ENCODE data around the gene ADCY9. TPM values are rescaled to one million over a fixed set of nuclear protein-coding genes. Genes with fewer than 3 reads are reported as not detected.
"Not testable (repeated sequence)": the region's sequence is repeated elsewhere in the genome, so short reads cannot be mapped to it uniquely, and the experiment has no call there.

ADCY9 gene
- total RNA-seq, 2 donors from 2014 or later = 4.1 to 9.4 TPM

DNA sequence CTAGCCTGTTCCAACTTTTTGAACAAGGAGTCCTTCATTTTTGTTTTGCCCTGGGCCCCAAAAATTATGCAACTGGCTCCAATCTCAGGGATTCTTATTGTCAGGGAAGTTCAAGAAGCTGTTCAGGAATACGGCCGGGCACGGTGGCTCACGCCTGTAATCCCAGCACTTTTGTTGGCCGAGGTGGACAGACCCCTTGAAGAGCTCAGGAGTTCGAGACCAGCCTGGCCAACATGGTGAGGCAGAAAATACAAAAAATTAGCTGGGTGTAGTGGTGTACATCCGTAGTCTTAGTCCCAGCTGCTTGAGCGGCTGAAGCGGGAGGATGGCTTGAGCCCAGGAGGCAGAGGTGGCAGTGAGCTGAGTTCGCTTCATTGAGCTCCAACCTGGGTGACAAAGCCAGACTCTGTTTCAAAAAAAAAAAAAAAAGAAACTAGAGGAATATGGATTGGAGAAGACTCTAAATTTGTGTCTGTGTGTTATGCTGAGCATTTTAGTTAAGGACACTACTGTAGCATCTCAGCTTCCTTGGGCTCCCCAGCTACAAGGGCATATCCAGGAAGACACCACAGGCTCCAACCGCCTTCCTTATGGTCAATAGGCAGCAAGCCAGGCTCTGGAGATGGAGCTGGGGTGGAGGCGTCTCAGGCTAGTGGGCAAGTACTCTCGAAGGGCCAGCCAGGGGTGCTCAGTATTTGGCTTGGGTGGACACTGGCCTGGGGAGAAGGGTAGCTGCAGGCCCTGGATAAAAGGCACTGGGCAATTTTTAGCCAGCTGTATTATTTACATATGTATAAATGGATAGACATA, 179.0 kb downstream of the ADCY9 start:
- no peak overlapping the region for H3K4me3 Mint-ChIP-seq
- no peaks in the 10 kb centered on the region for H3K36me3 Mint-ChIP-seq (ENCODE audit: low read depth)
- no peaks in the 10 kb centered on the region for H3K9me3 Mint-ChIP-seq
- H3K27ac Mint-ChIP-seq = no peak overlapping the region
- no peak for ATAC-seq (replicated peaks)
- no peaks in the 10 kb centered on the region for H3K27me3 Mint-ChIP-seq
- no peaks in the 10 kb centered on the region for H3K4me1 Mint-ChIP-seq

DNA sequence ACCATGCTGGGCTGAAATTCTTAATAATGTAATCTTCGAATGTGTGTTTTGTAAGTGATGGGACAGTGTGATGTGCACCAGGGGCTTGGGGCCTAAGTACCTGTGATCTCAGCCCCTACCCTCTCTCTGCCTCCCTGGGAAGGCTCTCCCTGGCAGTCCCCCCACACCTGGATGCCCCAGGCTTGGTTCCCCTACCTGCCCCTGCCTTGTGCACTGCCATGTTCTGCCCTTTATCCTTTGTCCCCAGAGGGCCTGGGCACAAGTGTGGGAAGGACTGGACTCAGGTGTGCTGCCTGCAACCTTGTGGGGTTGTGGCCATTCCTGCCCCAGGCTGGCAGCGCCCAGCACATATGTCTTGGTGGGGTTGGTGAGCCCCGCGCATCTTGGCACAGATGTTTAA, 180.3 kb downstream of the ADCY9 start:
- Mint-ChIP-seq H3K27ac (no peak overlapping the region), H3K4me1 (no peaks in the 10 kb centered on the region), H3K36me3 (ENCODE audit: low read depth) (no peaks in the 10 kb centered on the region), H3K4me3 (no peak overlapping the region), H3K27me3 (no peaks in the 10 kb centered on the region), H3K9me3 (no peaks in the 10 kb centered on the region)
- no peak for ATAC-seq (replicated peaks)

DNA sequence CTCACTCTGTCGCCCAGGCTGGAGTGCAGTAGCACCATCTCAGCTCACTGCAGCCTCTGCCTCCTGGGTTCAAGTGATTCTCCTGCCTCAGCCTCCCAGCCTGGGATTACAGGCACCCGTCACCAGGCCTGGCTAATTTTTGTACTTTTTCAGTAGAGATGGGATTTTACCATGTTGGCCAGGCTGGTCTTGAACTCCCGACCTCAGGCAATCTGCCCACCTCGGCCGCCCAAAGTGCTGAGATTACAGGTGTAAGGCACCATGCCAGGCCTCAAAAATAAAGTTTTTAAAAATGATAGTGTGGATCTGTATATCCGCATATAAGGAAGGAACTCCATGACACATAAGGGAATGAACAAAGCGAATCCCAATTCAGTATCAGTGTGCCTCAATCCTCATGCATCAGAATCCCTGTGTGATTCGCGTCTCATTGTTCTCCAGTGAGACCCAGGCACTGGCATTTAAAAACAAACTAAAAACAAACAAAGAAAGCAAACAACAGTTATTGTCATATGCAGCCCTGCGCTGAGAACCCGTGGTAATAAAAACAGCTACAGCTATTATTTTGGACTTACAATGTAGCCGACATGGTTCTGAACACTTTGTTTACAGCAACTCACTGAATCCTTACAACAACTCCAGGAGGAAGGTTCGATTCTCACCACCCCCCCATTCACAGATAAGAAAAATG, 181.6 kb downstream of the ADCY9 start:
- no peaks in the 10 kb centered on the region for H3K9me3 Mint-ChIP-seq
- H3K4me1 Mint-ChIP-seq = no peaks in the 10 kb centered on the region
- no peak for ATAC-seq (replicated peaks)
- no peaks in the 10 kb centered on the region for H3K36me3 Mint-ChIP-seq (ENCODE audit: low read depth)
- no peak overlapping the region for H3K27ac Mint-ChIP-seq
- H3K27me3 Mint-ChIP-seq = no peaks in the 10 kb centered on the region
- H3K4me3 Mint-ChIP-seq = no peak overlapping the region

DNA sequence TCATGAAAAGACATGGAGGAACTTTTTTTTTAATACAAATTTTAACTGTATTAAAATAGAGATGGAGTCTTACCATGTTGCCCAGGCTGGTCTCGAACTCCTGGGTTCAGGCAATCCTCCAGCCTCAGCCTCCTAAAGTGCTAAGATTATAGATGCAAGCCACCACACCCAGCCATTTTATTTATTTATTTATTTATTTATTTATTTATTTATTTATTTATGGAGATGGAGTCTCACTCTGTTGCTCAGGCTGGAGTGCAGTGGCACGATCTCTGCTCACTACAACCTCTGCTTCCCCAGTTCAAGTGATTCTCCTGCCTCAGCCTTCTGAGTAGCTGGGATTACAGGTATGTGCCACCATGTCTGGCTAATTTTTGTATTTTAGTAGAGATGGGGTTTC, 189.1 kb downstream of the ADCY9 start:
- not testable (repeated sequence) for H3K27me3 Mint-ChIP-seq; H3K9me3 Mint-ChIP-seq; H3K4me3 Mint-ChIP-seq; H3K27ac Mint-ChIP-seq; H3K4me1 Mint-ChIP-seq; ATAC-seq (replicated peaks); H3K36me3 Mint-ChIP-seq (ENCODE audit: low read depth)

DNA sequence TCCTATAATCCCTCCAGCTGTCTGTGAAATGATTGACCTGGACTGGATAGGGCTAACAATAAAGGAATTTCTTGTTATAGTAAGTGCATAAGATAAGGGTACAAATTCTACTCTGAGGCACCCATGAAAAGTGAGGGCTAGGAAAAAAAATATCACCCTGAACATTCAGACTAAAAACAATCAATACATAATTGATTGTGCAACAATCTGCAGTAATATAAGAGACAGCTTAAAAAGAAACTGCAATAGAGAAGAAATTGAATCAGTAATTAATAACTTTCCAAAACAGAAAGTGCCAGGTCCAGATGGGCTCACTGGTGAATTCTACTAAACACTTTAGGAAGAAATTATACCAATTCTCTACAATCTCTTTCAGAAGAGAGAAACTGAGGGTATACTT, 191.5 kb downstream of the ADCY9 start:
- H3K4me3 Mint-ChIP-seq = no peak overlapping the region
- H3K36me3 Mint-ChIP-seq (ENCODE audit: low read depth) = no peaks in the 10 kb centered on the region
- no peaks in the 10 kb centered on the region for H3K9me3 Mint-ChIP-seq
- H3K27ac Mint-ChIP-seq = no peak overlapping the region
- no peaks in the 10 kb centered on the region for H3K4me1 Mint-ChIP-seq
- H3K27me3 Mint-ChIP-seq = peaks cover 9% of the 10 kb centered on the region
- ATAC-seq (replicated peaks) = no peak

DNA sequence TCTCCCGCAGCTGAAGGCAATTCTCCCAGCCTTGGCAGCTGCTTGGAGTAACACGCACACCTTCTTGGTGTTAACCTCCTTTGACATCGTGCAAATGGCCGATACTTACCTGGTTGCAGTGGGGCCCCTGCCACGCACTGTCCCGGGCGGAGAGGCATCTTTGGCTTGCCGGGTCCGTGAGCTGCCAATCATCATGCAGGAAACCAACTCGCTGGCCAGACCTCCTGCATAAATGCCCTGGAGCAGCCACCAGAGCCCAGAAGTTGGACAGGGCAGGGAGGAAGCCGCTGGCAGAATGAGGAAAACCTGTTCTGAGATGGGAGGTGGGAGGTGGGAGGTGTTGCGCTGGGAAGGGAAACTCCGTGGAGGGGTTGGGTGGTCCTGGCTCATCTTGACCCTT, 194.0 kb downstream of the ADCY9 start:
- Mint-ChIP-seq H3K4me1 (no peaks in the 10 kb centered on the region), H3K9me3 (peaks cover 8% of the 10 kb centered on the region), H3K36me3 (ENCODE audit: low read depth) (no peaks in the 10 kb centered on the region), H3K4me3 (no peak overlapping the region), H3K27me3 (peaks cover 14% of the 10 kb centered on the region), H3K27ac (peak overlapping the region; percentile 37)
- ATAC-seq (replicated peaks) = no peak

DNA sequence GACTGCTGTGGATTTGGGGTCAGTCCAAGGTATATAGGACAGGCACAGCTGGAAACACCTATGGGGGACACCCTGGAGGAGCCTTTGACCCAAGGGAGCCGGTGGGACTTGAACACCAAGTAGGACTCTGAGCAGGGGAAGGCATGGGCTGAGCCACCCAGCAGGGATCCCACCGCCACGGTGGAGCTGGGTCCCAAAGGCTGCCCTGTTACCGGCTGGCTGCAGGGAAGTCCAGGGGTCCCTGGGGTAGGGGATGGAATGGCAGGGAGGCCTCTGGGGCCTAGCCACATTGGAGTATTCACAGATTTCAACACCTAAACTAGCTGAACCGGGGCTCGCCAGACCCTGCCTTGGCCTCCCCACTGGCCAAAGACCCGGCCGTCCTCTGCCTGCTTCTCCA, 196.0 kb downstream of the ADCY9 start:
- Mint-ChIP-seq H3K4me1 (no peaks in the 10 kb centered on the region), H3K36me3 (ENCODE audit: low read depth) (no peaks in the 10 kb centered on the region)
- no peak for ATAC-seq (replicated peaks)

DNA sequence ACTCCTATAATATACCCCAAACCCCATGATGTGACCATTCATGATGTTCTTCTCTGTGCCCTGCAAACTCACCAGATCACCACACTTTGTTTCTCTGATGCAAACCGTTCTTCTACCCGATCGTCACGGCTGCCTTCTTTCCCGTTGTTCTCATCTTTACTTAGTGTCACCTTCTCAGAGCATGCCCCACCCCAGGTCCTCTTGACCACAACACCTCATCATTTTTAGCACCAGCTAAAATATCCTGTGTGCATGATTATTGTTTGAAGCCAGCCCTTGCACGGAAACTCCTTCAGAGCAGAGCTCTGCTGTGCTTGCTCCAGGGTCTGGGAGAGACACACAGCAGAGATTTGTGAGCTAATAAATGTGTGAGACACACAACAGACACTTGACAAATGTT, 196.8 kb downstream of the ADCY9 start:
- no peak for ATAC-seq (replicated peaks)
- Mint-ChIP-seq H3K4me1 (no peaks in the 10 kb centered on the region), H3K4me3 (no peak overlapping the region)

More for the DNA sequence above, 196.0 kb downstream of the ADCY9 start:
- Mint-ChIP-seq H3K4me3 (no peak overlapping the region), H3K27ac (no peak overlapping the region), H3K27me3 (peaks cover 12% of the 10 kb centered on the region), H3K9me3 (peaks cover 8% of the 10 kb centered on the region)

DNA sequence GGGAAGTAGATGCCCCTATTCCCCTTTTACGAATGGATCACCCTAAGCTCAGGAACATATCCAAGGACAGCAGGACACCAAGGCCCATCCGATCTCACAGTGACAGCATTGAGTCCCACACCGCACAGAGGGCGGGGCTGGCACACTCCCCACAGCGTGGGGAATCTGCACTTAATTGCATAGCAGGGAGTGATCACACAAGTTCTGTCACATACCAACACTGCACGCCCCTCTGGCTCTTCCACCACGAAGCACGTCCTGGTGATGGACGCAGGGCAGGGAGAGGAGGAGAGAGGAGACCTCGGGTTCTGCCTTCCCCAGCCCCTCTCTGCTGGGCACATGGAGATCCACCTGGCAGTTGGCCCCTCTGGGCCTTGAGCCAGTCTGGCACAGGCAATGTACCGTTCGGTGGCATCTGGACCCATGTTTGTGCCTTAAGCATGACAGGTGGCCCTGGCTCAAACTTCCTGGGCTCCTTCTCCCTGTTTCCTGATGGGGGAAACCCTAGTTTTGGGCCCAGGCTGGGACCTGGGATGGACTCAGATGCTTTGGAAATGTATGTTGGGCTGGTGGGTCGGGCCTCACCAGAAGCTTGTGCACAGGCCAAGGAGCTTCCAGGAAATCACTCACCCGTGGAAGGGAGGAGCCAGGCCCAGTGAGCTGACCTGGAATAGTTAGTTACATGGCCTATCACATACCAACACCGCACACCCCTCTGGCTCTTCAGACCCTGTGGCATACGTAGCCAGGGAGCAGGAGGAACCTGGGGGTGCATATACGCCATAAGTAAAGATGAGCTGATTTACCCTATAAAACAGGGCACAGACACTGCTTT, 200.6 kb downstream of the ADCY9 start:
- H3K4me3 Mint-ChIP-seq = no peak overlapping the region
- H3K4me1 Mint-ChIP-seq = no peaks in the 10 kb centered on the region
- no peak for ATAC-seq (replicated peaks)
- H3K36me3 Mint-ChIP-seq (ENCODE audit: low read depth) = no peaks in the 10 kb centered on the region
- no peak overlapping the region for H3K27ac Mint-ChIP-seq
- peaks cover 8% of the 10 kb centered on the region for H3K9me3 Mint-ChIP-seq
- peaks cover 8% of the 10 kb centered on the region for H3K27me3 Mint-ChIP-seq

More for the DNA sequence above, 196.8 kb downstream of the ADCY9 start:
- H3K9me3 Mint-ChIP-seq = peaks cover 8% of the 10 kb centered on the region
- H3K27ac Mint-ChIP-seq = no peak overlapping the region
- peaks cover 13% of the 10 kb centered on the region for H3K27me3 Mint-ChIP-seq
- no peaks in the 10 kb centered on the region for H3K36me3 Mint-ChIP-seq (ENCODE audit: low read depth)

DNA sequence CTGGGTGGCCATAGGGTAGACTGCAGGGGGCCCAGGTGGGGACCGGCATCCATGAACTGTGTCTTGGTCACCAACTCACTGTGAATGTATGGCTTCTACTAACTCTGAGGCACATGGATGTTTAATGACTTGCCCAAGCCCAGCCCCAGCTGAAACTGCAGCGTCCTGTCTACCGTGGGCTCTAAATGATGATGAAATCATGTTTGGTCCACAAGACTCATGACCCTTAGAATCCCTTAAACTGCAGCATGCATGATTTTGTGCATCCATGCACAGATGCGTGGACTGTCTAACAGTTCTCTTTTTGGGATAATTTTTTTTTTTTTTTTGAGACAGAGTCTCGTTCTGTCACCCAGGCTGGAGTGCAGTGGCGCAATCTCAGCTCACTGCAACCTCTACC, 203.3 kb downstream of the ADCY9 start:
- H3K4me3 Mint-ChIP-seq = no peak overlapping the region
- H3K4me1 Mint-ChIP-seq = no peaks in the 10 kb centered on the region
- H3K36me3 Mint-ChIP-seq (ENCODE audit: low read depth) = no peaks in the 10 kb centered on the region
- no peaks in the 10 kb centered on the region for H3K9me3 Mint-ChIP-seq
- ATAC-seq (replicated peaks) = no peak
- H3K27me3 Mint-ChIP-seq = peaks cover 4% of the 10 kb centered on the region
- H3K27ac Mint-ChIP-seq = no peak overlapping the region

Other genes with a start within 250 kb of the ADCY9 start
- 10 to 100 TPM; 55.7 to 58.2 TPM for gene CREBBP, start 235.7 kb downstream of the ADCY9 start, total RNA-seq
- gene SRL, start 125.6 kb upstream of the ADCY9 start, total RNA-seq = not detected
- 10 to 100 TPM; 14.5 to 27.2 TPM for gene TFAP4, start 156.6 kb upstream of the ADCY9 start, total RNA-seq
- 1 to 10 TPM in 1 of 2 donors, under 1 TPM in 1; 0.37 to 1.6 TPM for gene GLIS2, start 199.6 kb upstream of the ADCY9 start, total RNA-seq
- 10 to 100 TPM; 40.4 to 74.7 TPM for gene PAM16, start 234.9 kb upstream of the ADCY9 start, total RNA-seq

All from activated T-helper 17 cell treated with anti-CD3 and anti-CD28 coated beads, Interleukin-2, amount 50 U/mL, for 72 hours (primary cell).